Stimulated activated CD4-positive, alpha-beta T cell treated with anti-CD3 and anti-CD28 coated beads, Interleukin-12 subunit alpha, Interleukin-12 subunit beta, amount 100 ng/mL, for 4 hours (primary cell): ENCODE data around the gene CCR7.

Experiments
- DNase-seq: peaks from one replicate; pipeline ENCODE4 v3.0.0-alpha.2; 2020

Gene CCR7, protein sequence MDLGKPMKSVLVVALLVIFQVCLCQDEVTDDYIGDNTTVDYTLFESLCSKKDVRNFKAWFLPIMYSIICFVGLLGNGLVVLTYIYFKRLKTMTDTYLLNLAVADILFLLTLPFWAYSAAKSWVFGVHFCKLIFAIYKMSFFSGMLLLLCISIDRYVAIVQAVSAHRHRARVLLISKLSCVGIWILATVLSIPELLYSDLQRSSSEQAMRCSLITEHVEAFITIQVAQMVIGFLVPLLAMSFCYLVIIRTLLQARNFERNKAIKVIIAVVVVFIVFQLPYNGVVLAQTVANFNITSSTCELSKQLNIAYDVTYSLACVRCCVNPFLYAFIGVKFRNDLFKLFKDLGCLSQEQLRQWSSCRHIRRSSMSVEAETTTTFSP

GRCh38 chr17:40564883-40565768, at the start of gene CCR7:
TSS of gene CCR7 (minus strand) at chr17:40565472. CDS start at chr17:40565409, 63 bp downstream.
- peak; percentile 73 for DNase-seq

DNA sequence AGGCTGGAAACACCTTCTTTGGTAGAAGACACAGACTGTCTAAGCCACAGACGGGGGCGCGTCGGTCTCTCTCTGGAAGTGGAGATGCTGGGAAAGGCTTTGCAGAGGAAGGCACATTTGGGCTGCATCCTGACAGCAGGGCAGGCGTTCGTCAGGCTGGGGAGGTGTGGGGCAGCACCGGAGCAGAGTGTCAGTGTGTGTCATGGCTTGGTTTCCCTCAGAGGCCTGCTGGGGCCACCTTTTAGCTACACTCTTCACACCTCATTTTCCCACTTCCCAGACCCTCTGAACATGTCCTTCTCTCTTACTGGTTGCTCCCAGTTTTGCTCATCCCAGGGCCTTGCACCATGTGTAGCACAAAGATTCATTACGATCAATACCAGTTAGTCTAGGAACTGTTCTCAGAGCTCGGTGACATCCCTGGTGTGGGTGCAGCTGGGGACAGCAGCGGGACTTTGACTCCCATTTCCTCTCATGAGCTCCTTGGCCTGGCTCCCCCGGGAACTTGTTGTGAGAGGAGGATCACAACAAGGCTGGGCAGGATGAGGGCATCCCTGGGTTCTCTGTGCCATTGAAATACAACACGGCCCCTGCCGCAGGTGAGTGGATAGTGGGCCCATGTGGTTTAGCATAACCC, 49.3 kb upstream of the CCR7 start:
- no peak for DNase-seq

DNA sequence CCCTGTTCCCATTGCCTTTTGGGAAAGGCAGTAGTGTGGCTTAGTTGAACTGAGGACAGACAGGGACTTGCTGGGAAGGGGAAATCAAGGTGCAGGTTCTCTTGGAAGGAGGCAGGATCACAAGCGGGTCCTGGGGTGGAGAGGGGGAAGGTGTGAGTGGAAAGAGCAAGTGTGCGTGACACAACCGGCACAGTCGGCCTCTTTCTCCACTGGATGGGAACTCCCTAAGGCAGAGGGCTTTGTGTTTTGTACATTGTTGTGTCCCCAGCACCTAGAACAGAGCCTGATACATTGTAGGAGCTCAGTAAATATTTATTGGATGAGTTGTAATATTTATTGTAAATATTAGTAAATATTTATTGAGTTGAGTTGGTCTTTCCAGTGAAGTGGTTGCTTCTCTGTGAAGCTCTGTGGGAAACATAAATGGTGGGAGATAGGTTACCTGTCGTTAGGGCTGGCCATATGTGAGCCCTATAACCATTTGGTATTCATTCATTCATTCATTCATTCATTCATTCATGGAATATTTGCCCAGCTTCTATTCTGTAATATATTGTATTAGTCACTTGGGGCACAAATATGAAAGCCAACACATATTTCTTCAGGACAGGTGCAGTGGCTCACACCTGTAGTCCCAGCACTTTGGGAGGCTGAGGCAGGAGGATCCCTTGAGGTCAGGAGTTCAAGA, 48.3 kb upstream of the CCR7 start:
- DNase-seq = no peak

DNA sequence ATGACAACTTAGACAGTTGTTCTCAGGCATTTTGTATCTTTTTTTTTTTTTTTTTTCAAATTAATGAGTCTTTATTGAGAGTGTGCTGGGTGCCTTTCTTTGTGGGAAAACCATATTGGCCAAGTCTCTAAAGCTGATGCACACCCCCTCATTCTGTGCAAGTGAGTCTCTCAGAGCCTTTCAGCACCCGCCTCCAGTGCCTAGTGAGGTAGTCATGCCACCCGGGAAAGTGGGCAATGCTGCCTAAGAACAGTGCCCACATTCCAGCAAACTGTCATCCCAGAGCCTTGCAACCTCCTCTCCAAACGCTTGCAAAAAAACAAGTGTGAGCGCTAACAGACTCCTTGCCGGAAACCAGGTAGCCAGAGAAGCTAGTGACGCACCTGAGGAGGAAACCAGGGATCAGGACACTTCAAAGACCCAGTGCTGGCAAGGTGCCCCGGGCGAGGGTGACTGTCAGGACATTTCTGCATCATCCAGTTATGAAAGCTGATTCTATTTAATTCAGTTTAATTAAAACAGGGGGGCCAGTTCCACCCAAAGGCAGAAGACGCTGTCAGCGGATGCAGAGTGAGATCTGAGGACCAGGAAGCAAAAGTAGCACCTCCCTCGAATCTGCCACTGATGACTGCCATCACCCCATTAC, 47.5 kb upstream of the CCR7 start:
- peak; percentile 48 for DNase-seq

DNA sequence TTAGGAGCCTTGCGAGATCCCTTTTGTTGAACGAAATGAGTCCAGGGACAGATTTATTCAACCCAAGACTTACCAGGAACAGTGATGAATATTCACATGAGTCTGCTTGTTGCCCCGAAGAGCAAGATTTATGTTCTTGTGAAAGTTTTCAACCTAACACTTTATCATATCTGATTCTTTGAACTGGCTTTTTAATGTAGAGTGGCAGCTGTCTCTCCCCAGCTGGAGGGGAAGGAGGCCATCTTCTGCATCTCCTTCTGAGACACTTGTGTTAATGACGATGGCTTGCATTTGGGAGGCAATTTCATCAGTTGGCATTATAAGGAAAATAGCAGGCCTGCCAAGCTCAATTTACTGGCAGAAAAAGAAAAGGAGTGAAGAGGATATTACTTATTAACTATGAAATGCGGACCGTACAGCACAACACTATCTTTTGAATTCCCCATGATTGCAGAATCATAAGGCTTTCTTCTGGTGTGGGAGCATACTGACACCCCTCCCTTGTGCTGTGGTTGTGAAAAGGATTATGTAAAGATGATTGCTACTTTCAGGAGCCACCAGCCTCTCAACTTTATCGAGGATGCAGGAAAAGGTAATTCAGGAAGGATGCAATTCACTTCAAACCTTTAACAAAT, 46.7 kb upstream of the CCR7 start:
- no peak for DNase-seq

- DNase-seq = no peak
Observed at GRCh38 chr17:40610359-40610758, 45.1 kb upstream of the CCR7 start.

DNA sequence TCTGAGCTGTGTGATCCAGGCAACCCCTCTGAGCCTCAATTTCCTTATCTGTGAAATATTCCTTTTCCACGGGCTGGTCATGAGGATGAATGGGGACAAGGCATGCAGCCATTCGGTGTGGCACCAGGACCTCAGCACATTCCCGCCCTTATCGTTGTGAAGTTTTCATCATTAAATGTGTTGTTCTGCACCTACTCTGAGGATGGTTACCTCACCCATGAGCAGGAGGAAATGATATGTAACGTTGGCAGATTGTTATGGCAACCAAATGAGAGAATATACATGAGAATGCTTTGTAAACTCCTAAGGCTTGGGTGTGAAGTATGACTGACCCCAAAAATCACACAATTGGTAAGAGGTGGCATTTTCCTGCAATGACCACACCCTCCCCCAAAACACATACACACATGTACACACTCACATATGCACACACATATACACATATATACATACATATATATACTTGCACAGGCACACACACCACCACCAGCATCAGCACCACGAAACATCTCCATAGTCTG, 42.8 kb upstream of the CCR7 start:
- DNase-seq = no peak

- no peak for DNase-seq
Observed at GRCh38 chr17:40607641-40608040, 42.4 kb upstream of the CCR7 start.

- DNase-seq = no peak
Observed at GRCh38 chr17:40606548-40607353, 41.5 kb upstream of the CCR7 start.

- peak; percentile 59 for DNase-seq
Observed at GRCh38 chr17:40605306-40605705, 40.0 kb upstream of the CCR7 start.

GRCh38 chr17:40604327-40605080, 39.2 kb upstream of the CCR7 start:
- DNase-seq = no peak

DNA sequence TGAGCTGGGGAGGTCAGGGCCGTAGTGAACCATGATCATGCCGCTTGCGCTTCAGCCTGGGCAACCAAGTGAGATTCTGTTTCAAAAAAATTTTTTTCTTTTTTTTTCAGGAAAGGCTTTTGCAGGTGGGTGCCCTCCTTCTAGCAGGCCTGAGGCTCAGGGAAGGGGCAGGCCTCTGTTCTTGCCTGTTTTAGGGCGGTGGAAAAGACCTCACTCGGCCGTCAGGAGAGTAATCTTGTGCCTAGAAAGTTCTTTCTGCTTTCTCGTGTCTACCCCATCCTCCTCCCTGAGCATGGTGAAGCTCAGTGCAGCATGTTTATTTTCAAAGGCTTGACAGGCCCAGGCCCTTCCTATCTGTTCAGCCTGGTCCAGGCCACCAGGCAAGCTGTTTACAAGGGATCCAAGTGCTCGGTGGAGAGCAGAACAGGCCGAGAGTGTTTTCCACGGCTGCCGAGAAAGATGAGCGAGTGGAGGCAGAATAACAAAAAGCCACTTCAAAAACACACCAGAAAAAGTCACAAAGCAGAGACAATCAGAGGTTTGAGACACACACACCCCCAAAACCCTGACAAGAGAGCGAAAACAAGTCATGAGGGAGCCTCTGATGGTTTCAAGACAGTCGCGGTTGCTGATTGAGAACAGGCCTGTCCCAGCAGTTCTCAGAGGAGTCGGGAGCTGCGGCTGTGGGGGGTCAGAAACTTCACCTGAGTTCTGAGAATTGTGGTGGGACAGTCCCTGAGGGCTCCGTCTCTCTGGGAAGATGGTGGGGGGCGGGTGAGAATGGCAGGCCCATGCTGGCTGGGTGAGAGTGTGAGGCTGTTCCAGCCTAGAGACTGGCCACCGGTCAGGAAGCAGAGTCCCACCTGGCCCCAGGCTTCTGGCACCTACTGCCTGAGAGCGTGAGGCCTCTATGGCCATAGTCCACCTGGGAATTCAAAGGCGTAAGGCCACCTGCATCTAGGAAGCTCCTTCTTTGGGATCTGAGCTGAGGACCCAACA, 37.5 kb upstream of the CCR7 start:
- DNase-seq = peak; percentile 65

DNA sequence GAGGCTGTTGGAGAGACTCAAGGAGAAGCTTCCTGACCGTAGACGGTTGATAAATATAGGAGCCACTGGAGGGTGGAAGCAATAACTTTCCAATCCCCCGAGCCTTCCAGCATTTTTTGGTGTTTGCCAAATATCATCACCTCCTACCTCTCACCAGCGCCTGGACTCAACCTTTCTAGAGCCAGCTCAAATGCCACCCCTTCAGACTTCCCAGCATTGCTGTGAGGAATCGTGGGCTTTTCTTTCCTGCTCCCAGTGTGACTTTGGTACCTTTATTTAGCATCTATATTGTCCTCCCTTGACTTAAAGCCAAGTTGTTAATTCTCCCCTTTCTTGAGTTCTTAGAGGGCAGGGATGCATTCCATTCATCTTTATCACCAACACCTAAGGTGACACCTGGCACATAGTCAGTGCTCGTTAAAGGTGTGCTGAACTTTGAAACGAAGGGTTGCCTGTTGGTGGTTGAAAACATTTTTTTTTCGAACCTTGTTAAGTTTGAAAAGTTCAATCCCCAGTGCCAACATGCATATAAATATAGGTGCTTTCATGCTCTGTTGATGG, 35.3 kb upstream of the CCR7 start:
- no peak for DNase-seq

GRCh38 chr17:40599468-40599763, 34.1 kb upstream of the CCR7 start:
- DNase-seq = no peak

DNA sequence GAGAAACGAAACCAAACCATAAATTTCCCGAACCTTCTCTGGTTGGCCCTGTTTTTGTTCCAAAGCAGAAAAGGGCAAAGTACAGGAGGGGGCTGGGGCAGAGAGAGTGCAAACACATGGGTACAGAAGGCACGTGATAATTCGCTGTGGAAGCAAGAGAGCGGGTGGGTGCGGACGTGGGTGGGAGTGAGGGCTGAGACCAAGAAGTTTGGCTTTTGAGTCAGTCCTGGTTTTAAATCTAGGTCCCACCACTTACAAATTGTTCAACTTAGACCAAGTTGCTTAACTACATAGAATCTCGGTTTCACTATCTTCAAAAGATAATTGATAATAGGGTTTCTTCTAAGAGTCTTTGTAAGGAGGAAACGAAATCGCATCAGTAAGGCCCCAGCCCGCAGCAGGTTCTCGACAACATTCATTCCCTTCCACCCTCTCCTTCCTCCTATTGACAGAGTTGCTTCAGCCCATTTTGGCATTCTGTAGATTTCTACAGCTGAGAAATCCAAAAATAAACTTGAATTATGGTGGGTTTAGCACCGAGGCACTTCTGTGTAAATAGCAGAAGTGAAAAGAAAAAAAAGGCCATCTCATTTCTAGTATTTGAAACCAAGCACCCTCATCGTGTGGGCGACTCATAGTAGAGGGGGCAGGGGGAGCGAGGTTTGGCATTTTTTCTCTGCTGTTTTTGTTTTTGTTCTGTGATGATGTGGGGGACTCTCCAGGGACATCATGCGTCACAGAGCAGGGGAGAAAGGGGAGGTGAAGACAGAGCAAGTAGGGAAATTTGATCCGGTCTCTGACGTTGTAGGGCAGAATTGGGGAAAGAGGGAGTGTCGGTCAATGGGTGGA, 33.6 kb upstream of the CCR7 start:
- peak; percentile 78 for DNase-seq

DNA sequence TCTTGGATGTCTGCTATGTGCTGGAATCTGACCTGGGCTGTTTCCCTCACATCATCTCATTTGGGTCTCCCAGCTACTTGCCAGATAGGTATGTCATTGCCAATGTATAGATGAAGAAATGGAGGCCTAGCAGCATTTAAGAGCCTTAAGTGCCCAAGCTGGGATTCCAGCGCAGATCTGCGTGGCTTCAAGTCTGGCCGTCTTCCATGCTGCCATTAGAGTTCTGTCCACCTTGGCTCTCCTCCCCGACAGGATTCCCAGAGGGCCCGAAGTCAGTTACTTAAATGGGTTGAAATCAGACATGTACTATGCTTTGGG, 33.0 kb upstream of the CCR7 start:
- DNase-seq = no peak

GRCh38 chr17:40597556-40598300, 32.5 kb upstream of the CCR7 start:
- no peak for DNase-seq
